Ascending aorta (tissue), 2 donors: Measurements from ENCODE around the gene JAG2. TPM values are rescaled to one million over a fixed set of nuclear protein-coding genes. Genes with fewer than 3 reads are reported as not detected.

Experiments
- DNase-seq, 2 donors: peaks; one replicate each; pipeline ENCODE4 v3.0.0-alpha.2; 2019; ENCODE audit warnings: low spot score in 2 of 2
- H3K27ac ChIP-seq, 2 donors: fragments of 200-600 bp; sonication (generic); one replicate each; pipeline ENCODE4 v1.5.1; 2016 to 2017; ENCODE audit warnings: mild to moderate bottlenecking in 1 of 2
- H3K27me3 ChIP-seq: fragments of 200-600 bp; sonication (generic); one replicate; pipeline ENCODE4 v1.5.1; 2017
- H3K36me3 ChIP-seq, 2 donors: fragments of 200-600 bp; sonication (generic); one replicate each; pipeline ENCODE4 v1.5.1; 2016
- H3K4me1 ChIP-seq, 2 donors: fragments of 200-600 bp; sonication (generic); one replicate each; pipeline ENCODE4 v1.5.1; 2016 to 2017; ENCODE audit warnings: mild to moderate bottlenecking in 1 of 2
- H3K4me3 ChIP-seq, 2 donors: fragments of 200-600 bp; sonication (generic); one replicate each; pipeline ENCODE4 v1.5.1; 2016 to 2017; ENCODE audit warnings: mild to moderate bottlenecking in 1 of 2
- H3K9me3 ChIP-seq, 2 donors: fragments of 200-600 bp; sonication (generic); one replicate each; pipeline ENCODE4 v1.5.1; 2016
- CTCF ChIP-seq, 3 experiments: fragments of 200-600 bp in 2 of 3; fragments of 450-650 bp in 1 of 3; sonication (generic) in 2 of 3; IDR thresholded peaks; one replicate each; pipeline ENCODE4 v1.5.1; 2016 to 2019; ENCODE audit warnings: antibody characterized with exemption in 3 of 3, mild to moderate bottlenecking in 1 of 3, moderate library complexity in 1 of 3
- intact Hi-C: fragments of 100-400 bp; cut with DNase I; formaldehyde crosslinking; loops from one replicate; pipeline ENCODE4 v1.15.1; 2023
- total RNA-seq: library from RNA; depleted of rRNA; stranded (reverse); fragments of >200 nt; gene quantifications from one replicate; pipeline ENCODE4 v1.1.0, GENCODE V29; 2016

Gene JAG2
- total RNA-seq, 1 donor from 2014 or later = 35.5 TPM

DNA sequence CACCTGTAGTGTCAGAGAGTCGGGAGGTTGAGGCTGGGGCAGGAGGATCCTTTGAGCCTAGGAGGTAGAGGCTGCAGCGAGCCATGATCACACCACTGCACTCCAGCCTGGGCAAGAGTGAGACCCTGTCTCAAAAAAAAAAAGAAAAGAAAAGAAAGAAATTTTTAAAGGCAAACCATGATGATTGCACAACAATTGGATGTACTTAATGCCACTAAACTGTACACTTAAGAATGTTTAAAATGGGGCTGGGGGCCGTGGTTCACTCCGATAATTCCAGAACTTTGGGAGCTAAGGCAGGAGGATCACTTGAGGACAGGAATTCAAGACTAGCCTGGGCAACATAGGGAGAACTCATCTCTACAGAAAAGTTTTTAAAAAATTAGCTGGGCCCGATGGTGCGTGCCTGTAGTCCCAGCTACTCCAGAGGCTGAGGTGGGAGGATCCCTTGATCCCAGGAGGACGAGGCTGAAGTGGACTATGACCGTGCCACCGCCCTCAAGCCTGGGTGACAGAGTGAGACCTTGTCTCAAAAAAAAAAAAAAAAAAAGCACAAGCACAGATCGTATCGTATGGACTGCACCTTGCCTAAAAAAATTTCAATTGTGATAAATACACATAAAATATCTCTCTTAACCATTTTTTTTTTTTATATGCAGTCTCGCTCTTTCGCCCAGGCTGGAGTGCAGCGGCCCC, 32.7 kb downstream of the JAG2 start:
- no peak overlapping the region for H3K4me3 ChIP-seq
- H3K9me3 ChIP-seq = peaks cover 6 to 24% of the 10 kb centered on the region in 2 donors
- H3K27ac ChIP-seq = no peak overlapping the region
- peak in 1 of 2 donors; percentile 35 for DNase-seq
- intact Hi-C loops = no loop called here
- no peaks in the 10 kb centered on the region for H3K27me3 ChIP-seq
- TF ChIP-seq CTCF (IDR thresholded peaks at IDR 0.05) = no peak
- H3K36me3 ChIP-seq = peaks cover 0 to 7% of the 10 kb centered on the region in 2 donors
- H3K4me1 ChIP-seq = no peaks in the 10 kb centered on the region

GRCh38 chr14:105132921-105133654, 35.5 kb downstream of the JAG2 start:
- intact Hi-C loops = no loop called here
- Histone ChIP-seq H3K4me1 (no peaks in the 10 kb centered on the region), H3K36me3 (no peaks in the 10 kb centered on the region), H3K9me3 (peaks cover 0 to 16% of the 10 kb centered on the region in 2 donors), H3K27me3 (no peaks in the 10 kb centered on the region), H3K27ac (no peak overlapping the region), H3K4me3 (no peak overlapping the region)
- TF ChIP-seq CTCF (IDR thresholded peaks at IDR 0.05) = no peak
- DNase-seq = no peak

DNA sequence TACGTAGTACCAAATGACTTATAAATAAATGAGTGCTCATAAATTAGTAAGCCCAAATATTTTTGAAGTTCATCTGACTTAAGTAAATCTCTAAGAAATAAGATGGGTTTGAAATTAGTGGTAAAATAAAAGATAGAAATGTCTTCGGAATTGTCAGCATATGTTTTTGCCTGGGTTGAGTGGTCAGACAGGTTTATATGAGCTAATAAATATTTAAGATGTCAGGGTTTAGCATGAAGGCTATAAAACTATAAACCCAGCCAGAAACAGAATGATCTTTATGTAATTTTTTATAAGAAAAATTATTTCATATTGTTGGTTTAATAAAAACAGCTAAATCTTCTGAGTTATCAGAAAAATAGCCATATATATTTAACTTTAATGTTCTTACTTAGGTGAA, 37.3 kb downstream of the JAG2 start:
- TF ChIP-seq CTCF (IDR thresholded peaks at IDR 0.05) = no peak
- Histone ChIP-seq H3K4me1 (no peaks in the 10 kb centered on the region), H3K9me3 (peaks cover 0 to 16% of the 10 kb centered on the region in 2 donors), H3K27ac (no peak overlapping the region), H3K4me3 (no peak overlapping the region), H3K36me3 (no peaks in the 10 kb centered on the region), H3K27me3 (no peaks in the 10 kb centered on the region)
- intact Hi-C loops = no loop called here
- no peak for DNase-seq

- intact Hi-C loops = no loop called here
- Histone ChIP-seq H3K4me3 (no peak overlapping the region), H3K27ac (no peak overlapping the region), H3K27me3 (no peaks in the 10 kb centered on the region), H3K4me1 (no peaks in the 10 kb centered on the region), H3K36me3 (no peaks in the 10 kb centered on the region), H3K9me3 (peaks cover 0 to 16% of the 10 kb centered on the region in 2 donors)
- DNase-seq = peak in 1 of 2 donors; percentile 34
- TF ChIP-seq CTCF (IDR thresholded peaks at IDR 0.05) = no peak
Observed at GRCh38 chr14:105128059-105128458, 40.5 kb downstream of the JAG2 start.

DNA sequence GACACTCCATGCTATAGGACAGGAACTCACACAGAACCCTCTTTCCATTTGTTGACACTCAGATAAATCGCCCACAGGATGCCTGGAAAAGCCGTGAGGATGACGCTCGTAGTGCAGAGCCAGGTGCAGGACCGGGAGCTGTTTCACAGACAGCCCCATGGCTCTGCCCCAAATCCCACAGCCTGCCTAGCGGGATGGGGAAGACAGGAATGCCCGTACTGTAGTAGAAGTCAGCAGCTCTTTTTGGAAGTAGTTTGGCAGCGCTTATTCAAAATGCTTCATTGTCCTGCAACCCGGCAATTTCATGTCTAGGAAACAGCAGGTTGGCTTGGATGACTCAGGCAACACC, 41.6 kb downstream of the JAG2 start:
- DNase-seq = no peak
- Histone ChIP-seq H3K27ac (no peak overlapping the region), H3K4me3 (no peak overlapping the region), H3K9me3 (peaks cover 0 to 12% of the 10 kb centered on the region in 2 donors), H3K27me3 (no peaks in the 10 kb centered on the region), H3K36me3 (no peaks in the 10 kb centered on the region), H3K4me1 (no peaks in the 10 kb centered on the region)
- TF ChIP-seq CTCF (IDR thresholded peaks at IDR 0.05) = no peak
- intact Hi-C loops = no loop called here
